HG03439 (cell line): Measurements from ENCODE around the gene SLC6A20.

Experiments
- ATAC-seq: cut with Tn5 transposase; IDR thresholded peaks from one replicate; pipeline ENCODE4 v1.9.1; 2021; ENCODE audit warnings: mild to moderate bottlenecking, moderate library complexity; ENCODE audit not compliant: unreplicated experiment

Gene SLC6A20

GRCh38 chr3:45730409-45731154, 65.8 kb downstream of the SLC6A20 start:
- no peak for ATAC-seq

- ATAC-seq: no peak
These were observed 66.7 kb downstream of the SLC6A20 start for GRCh38 chr3:45729614-45730013.

GRCh38 chr3:45724911-45725310, 71.4 kb downstream of the SLC6A20 start:
- ATAC-seq: no peak

GRCh38 chr3:45719655-45720487, 76.5 kb downstream of the SLC6A20 start:
- no peak for ATAC-seq

- no peak for ATAC-seq
These were observed 79.5 kb downstream of the SLC6A20 start for GRCh38 chr3:45716790-45717336.

GRCh38 chr3:45715945-45716344, 80.4 kb downstream of the SLC6A20 start:
- ATAC-seq: no peak

GRCh38 chr3:45712434-45713110, 83.8 kb downstream of the SLC6A20 start:
- no peak for ATAC-seq

GRCh38 chr3:45711931-45712330, 84.4 kb downstream of the SLC6A20 start:
- no peak for ATAC-seq

GRCh38 chr3:45705839-45706808, 90.2 kb downstream of the SLC6A20 start:
- no peak for ATAC-seq
